Stomach (tissue), 9 donors: ENCODE results near the gene GRIFIN. TPM values are rescaled to one million over a fixed set of nuclear protein-coding genes. Genes with fewer than 3 reads are reported as not detected.

Experiments
- DNase-seq, 2 donors: peaks; one replicate each; pipeline versions ENCODE4 v3.0.0 to v3.0.0-alpha.2; 2013 to 2019
- H3K27ac ChIP-seq, 5 donors: fragments of 200-600 bp in 4 of 5; sonication (generic) in 4 of 5; one replicate each; pipeline ENCODE4 v1.5.1; 2013 to 2019; ENCODE audit warnings: mild to moderate bottlenecking in 1 of 5, moderate library complexity in 1 of 5
- H3K27me3 ChIP-seq, 3 donors: fragments of 200-600 bp; sonication (generic); one replicate each; pipeline ENCODE4 v1.5.1; 2017 to 2019; ENCODE audit warnings: mixed run types in 1 of 3
- H3K36me3 ChIP-seq, 4 donors: fragments of 200-600 bp; sonication (generic); 1 replicate in 3 of 4; 2 replicates in 1 of 4; pipeline ENCODE4 v1.5.1; 2016 to 2019
- H3K4me1 ChIP-seq, 4 donors: fragments of 200-600 bp; sonication (generic); one replicate each; pipeline ENCODE4 v1.5.1; 2016 to 2019
- H3K4me3 ChIP-seq, 4 donors: fragments of 200-600 bp; sonication (generic) in 3 of 4; one replicate each; pipeline ENCODE4 v1.5.1; 2016 to 2019; ENCODE audit warnings: mild to moderate bottlenecking in 1 of 4
- H3K9me3 ChIP-seq, 4 donors: fragments of 200-600 bp; sonication (generic); one replicate each; pipeline ENCODE4 v1.5.1; 2016 to 2019
- EP300 ChIP-seq: sonication (generic); formaldehyde crosslinking; IDR thresholded peaks from one replicate; pipeline ENCODE4 v1.6.1; 2017; ENCODE audit warnings: antibody characterized with exemption
- POLR2A ChIP-seq, 4 donors: fragments of 450-650 bp; IDR thresholded peaks; one replicate each; pipeline ENCODE4 v1.6.1; 2016; ENCODE audit warnings: antibody characterized with exemption in 4 of 4, control low read depth in 2 of 4, mild to moderate bottlenecking in 1 of 4, moderate library complexity in 1 of 4
- POLR2AphosphoS5 ChIP-seq, 3 donors: sonication (generic); formaldehyde crosslinking; IDR thresholded peaks; one replicate each; pipeline ENCODE4 v1.6.1; 2016; ENCODE audit warnings: antibody characterized with exemption in 3 of 3
- WGBS, 5 donors: extraction: QIAGEN DNeasy Blood & Tissue Kit in 3 of 5; methylation state at CpG; one replicate each; pipeline versions ENCODE4 v1.1.5 to v1.1.7; 2013 to 2018; 5-methylcytosine and 5-hydroxymethylcytosine counted together
- intact Hi-C: fragments of 100-400 bp; cut with DNase I; formaldehyde crosslinking; loops from one replicate; pipeline ENCODE4 v1.15.1; 2023; ENCODE audit warnings: low total_unique reads
- polyA plus RNA-seq, 3 donors: library from polyadenylated mRNA; stranded (reverse); fragments of 200-250 nt; gene quantifications; one replicate each; pipeline ENCODE4 v1.2.3, GENCODE V29; 2013
- total RNA-seq, 5 donors: library from RNA; depleted of rRNA; stranded (reverse); fragments of >200 nt; gene quantifications; one replicate each; pipeline versions ENCODE4 v1.1.0 to v1.2.3, GENCODE V29; 2014 to 2016
- TF ChIP-seq, protein P1 (sequence below), 7 experiments: fragments of 450-650 bp in 4 of 7; fragments of 200-600 bp in 3 of 7; sonication (generic) in 3 of 7; IDR thresholded peaks; one replicate each; pipeline ENCODE4 v1.5.1; 2016 to 2019; ENCODE audit warnings: antibody characterized with exemption in 7 of 7, control low read depth in 2 of 7, mild to moderate bottlenecking in 1 of 7
- donor health status: healthy with polysubstance abuse.
- donor health status: Bipolar disorder and iron deficiency.
- donor health status: healthy.

The GRIFIN gene
- total and polyA plus RNA-seq, 8 donors, result not detected

DNA sequence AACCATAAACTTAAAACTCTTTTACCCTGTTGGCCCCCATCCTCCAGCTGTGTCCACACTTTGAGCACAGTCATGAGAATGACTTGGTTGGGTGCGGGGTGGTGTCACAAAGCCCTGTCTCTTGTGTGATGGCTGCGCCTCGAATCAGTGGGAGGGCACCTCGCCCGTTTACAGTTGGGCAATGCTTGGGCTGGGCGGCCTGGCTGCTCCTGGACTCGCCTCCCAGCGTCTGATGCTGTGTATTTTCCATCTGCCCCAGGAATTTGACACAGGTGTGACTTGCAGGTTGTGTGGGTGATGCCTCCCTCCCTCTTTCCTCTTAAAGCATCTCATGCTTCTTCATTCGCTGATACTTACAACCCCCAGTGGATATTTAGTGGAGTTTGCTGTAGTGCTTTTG lies 39.1 kb downstream of the GRIFIN start:
- TF ChIP-seq EP300 (no peak), POLR2AphosphoS5 (IDR thresholded peaks at IDR 0.05) (no peak), POLR2A (IDR thresholded peaks at IDR 0.05) (no peak)
- TF ChIP-seq, protein P1, sequence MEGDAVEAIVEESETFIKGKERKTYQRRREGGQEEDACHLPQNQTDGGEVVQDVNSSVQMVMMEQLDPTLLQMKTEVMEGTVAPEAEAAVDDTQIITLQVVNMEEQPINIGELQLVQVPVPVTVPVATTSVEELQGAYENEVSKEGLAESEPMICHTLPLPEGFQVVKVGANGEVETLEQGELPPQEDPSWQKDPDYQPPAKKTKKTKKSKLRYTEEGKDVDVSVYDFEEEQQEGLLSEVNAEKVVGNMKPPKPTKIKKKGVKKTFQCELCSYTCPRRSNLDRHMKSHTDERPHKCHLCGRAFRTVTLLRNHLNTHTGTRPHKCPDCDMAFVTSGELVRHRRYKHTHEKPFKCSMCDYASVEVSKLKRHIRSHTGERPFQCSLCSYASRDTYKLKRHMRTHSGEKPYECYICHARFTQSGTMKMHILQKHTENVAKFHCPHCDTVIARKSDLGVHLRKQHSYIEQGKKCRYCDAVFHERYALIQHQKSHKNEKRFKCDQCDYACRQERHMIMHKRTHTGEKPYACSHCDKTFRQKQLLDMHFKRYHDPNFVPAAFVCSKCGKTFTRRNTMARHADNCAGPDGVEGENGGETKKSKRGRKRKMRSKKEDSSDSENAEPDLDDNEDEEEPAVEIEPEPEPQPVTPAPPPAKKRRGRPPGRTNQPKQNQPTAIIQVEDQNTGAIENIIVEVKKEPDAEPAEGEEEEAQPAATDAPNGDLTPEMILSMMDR (IDR thresholded peaks at IDR 0.05), result no peak
- Histone ChIP-seq H3K4me3 (no peak overlapping the region), H3K36me3 (peaks cover 30 to 63% (median 60%) of the 10 kb centered on the region in 4 donors), H3K27me3 (no peaks in the 10 kb centered on the region), H3K27ac (no peak overlapping the region), H3K4me1 (peaks cover 6 to 28% (median 17%) of the 10 kb centered on the region in 4 donors), H3K9me3 (no peaks in the 10 kb centered on the region)
- 75 to 80% (median 76%) methylated on average over 9 of the region's 9 CpGs for WGBS, 5 donors
- DNase-seq, result peak; percentile 45 to 49
- intact Hi-C loops, result no loop called here

DNA sequence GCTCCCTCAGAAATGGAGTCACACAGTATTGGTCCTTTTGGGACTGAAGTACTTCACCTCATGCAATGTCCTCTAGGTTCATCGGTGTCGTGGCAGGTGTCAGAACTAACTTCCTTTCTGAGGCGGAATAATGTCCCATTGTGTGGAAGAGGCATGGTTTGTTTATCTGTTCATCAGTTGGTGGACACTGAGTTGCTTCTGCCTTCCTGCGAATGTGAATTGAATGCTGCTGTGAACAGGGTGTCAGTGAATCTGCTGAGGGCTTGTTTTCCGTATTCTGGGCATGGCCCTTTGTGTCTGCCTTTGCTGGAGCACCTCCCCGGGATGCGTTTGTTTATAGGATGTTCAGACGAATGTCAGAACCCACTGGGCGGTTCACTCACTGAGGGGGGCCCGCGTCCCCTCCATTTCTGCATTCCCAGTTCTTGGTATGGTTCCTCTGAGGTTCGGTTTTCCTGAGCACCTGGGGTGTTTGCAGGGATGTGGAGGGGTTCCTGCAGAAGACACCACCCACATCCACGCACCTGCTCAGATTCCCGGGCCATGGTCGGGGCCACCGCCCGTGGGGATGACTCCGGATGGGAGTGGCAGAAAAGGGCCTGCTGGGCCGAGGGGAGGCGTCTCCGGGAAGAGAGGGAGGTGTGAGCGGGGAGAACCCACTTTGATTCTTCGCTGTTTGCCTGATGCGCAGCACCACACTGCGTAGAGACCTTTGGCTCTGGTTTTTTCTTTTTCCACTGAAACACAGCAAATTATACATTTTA lies 39.7 kb downstream of the GRIFIN start:
- 84 to 92% (median 91%) methylated on average over 24 to 25 of the region's 25 CpGs for WGBS, 5 donors
- Histone ChIP-seq H3K27me3 (no peaks in the 10 kb centered on the region), H3K36me3 (peaks cover 30 to 63% (median 61%) of the 10 kb centered on the region in 4 donors), H3K27ac (no peak overlapping the region), H3K4me3 (no peak overlapping the region), H3K4me1 (peaks cover 6 to 28% (median 17%) of the 10 kb centered on the region in 4 donors), H3K9me3 (no peaks in the 10 kb centered on the region)
- DNase-seq, result no peak
- intact Hi-C loops, result no loop called here
- TF ChIP-seq EP300 (no peak), POLR2A (IDR thresholded peaks at IDR 0.05) (no peak), POLR2AphosphoS5 (IDR thresholded peaks at IDR 0.05) (no peak)
- TF ChIP-seq, protein P1 (IDR thresholded peaks at IDR 0.05), result no peak

DNA sequence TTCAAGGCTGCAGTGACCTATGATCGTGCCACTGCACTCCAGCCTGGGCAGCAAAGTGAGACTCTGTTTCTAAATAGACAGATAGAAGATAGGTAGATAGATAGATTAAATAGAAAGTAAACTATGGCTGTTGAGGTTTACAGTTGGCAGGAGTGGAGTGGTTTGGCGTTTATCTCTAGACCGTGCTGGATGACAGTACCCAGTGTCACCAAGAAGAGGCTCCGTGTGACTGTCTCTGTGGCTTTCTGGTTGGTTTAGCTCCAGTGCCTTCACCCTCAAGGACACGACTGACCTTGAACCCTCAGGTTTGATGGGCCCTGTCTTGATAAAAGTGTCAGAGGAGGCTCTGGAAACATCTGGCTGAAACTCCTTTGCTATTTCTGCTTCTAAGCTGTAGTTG lies 41.1 kb downstream of the GRIFIN start:
- Histone ChIP-seq H3K27ac (no peak overlapping the region), H3K4me3 (no peak overlapping the region), H3K9me3 (peaks cover 0 to 11% (median 0%) of the 10 kb centered on the region in 4 donors), H3K36me3 (peaks cover 30 to 66% (median 62%) of the 10 kb centered on the region in 4 donors), H3K4me1 (peaks cover 3 to 18% (median 12%) of the 10 kb centered on the region in 4 donors), H3K27me3 (no peaks in the 10 kb centered on the region)
- DNase-seq, result no peak
- intact Hi-C loops, result no loop called here
- 72 to 91% (median 83%) methylated on average over 5 of the region's 5 CpGs for WGBS, 5 donors
- TF ChIP-seq POLR2AphosphoS5 (IDR thresholded peaks at IDR 0.05) (no peak), EP300 (no peak), POLR2A (IDR thresholded peaks at IDR 0.05) (no peak)
- TF ChIP-seq, protein P1 (IDR thresholded peaks at IDR 0.05), result no peak

DNA sequence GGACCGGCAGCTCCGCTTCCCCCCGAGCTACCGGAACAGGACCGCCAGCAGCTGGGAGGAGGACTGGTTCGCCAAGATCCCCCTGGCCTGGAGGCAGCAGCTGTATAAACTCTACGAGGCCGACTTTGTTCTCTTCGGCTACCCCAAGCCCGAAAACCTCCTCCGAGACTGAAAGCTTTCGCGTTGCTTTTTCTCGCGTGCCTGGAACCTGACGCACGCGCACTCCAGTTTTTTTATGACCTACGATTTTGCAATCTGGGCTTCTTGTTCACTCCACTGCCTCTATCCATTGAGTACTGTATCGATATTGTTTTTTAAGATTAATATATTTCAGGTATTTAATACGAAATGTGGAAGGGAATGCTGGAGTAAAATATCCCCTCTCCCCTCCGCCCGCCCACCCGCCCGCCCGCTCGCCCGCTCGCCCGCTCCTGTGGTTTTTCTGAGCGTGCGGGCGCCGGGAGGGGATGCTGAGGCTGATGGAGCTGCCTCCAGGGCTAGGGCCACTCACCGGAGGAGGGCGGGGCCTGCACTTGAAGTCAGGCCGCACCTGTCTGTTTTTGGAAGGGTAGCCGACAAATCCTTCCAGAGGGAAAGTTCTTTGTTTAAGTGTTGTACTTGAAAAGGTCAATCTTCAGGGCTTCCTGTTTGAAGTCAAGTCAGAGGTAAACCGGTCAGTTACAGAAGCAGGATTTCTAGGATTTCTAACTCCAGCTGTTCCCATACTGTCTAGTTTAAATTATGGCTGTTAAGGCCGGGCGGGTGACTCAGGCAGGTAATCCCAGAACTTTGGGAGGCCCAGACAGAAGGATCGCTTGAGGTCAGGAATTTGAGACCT lies 42.3 kb downstream of the GRIFIN start:
- Histone ChIP-seq H3K9me3 (peaks cover 0 to 11% (median 0%) of the 10 kb centered on the region in 4 donors), H3K27me3 (no peaks in the 10 kb centered on the region), H3K4me1 (peaks cover 0 to 16% (median 9%) of the 10 kb centered on the region in 4 donors), H3K27ac (no peak overlapping the region), H3K4me3 (no peak overlapping the region), H3K36me3 (peaks cover 30 to 64% (median 62%) of the 10 kb centered on the region in 4 donors)
- intact Hi-C loops, result no loop called here
- no peak for TF ChIP-seq POLR2AphosphoS5 (IDR thresholded peaks at IDR 0.05)
- TF ChIP-seq, protein P1 (IDR thresholded peaks at IDR 0.05), result no peak
- TF ChIP-seq POLR2A (IDR thresholded peaks at IDR 0.05), result no peak
- TF ChIP-seq EP300, result no peak
- 94 to 96% (median 95%) methylated on average over 41 to 42 of the region's 42 CpGs for WGBS, 5 donors
- no peak for DNase-seq
